Activated B cell treated with CpG ODN at 0.5 μM for 24 hours (primary cell): ENCODE results near the gene NDUFA11. TPM values are rescaled to one million over a fixed set of nuclear protein-coding genes. Genes with fewer than 3 reads are reported as not detected.
A peak's percentile ranks its signal among the peaks of the same experiment; 100 is the strongest.

Source experiments
- ATAC-seq: fragments of 200-7000 bp; cut with Tn5 transposase; one replicate; pipeline ENCODE4 v1.10.0; 2021; ENCODE audit warnings: low read depth, mild to moderate bottlenecking, moderate library complexity
- CTCF ChIA-PET: fragments of 350-600 bp; sonication (Branson Sonifier 250); formaldehyde crosslinking; loops from one replicate; lab custom pipeline; 2021; ENCODE audit warnings: antibody characterized with exemption; lab: Charles Lee
- POLR2A ChIA-PET: fragments of 350-600 bp; sonication (Branson Sonifier 250); formaldehyde crosslinking; loops from one replicate; lab custom pipeline; 2021; ENCODE audit warnings: antibody characterized with exemption; lab: Charles Lee
- DNase-seq: peaks from one replicate; pipeline ENCODE4 v3.0.0; 2022
- H3K27ac Mint-ChIP-seq: one replicate; pipeline ENCODE4 v1.8.0; 2020; ENCODE audit warnings: mixed read lengths
- H3K27me3 Mint-ChIP-seq: one replicate; pipeline ENCODE4 v1.8.0; 2021; ENCODE audit warnings: mixed read lengths
- H3K36me3 Mint-ChIP-seq: one replicate; pipeline ENCODE4 v1.8.0; 2021; ENCODE audit warnings: low read depth, mixed read lengths
- H3K4me1 Mint-ChIP-seq: one replicate; pipeline ENCODE4 v1.8.0; 2021; ENCODE audit warnings: mixed read lengths
- H3K4me3 Mint-ChIP-seq: one replicate; pipeline ENCODE4 v1.8.0; 2020; ENCODE audit warnings: mild to moderate bottlenecking, mixed read lengths
- H3K9me3 Mint-ChIP-seq: one replicate; pipeline ENCODE4 v1.8.0; 2020; ENCODE audit warnings: mixed read lengths
- intact Hi-C: fragments of 100-400 bp; cut with micrococcal nuclease; formaldehyde crosslinking; loops from one replicate; pipeline ENCODE4 v1.15.1; 2024
- total RNA-seq: library from RNA; stranded (reverse); gene quantifications from 2 replicates; pipeline ENCODE4 v1.2.3, GENCODE V29; 2022
- TF ChIP-seq, protein P1 (sequence below): fragments of 200-600 bp; IDR thresholded peaks from one replicate; pipeline ENCODE4 v1.8.0; 2022; ENCODE audit warnings: antibody characterized with exemption, mild to moderate bottlenecking

Gene NDUFA11
- total RNA-seq, 1 donor from 2014 or later, result 193 TPM

DNA sequence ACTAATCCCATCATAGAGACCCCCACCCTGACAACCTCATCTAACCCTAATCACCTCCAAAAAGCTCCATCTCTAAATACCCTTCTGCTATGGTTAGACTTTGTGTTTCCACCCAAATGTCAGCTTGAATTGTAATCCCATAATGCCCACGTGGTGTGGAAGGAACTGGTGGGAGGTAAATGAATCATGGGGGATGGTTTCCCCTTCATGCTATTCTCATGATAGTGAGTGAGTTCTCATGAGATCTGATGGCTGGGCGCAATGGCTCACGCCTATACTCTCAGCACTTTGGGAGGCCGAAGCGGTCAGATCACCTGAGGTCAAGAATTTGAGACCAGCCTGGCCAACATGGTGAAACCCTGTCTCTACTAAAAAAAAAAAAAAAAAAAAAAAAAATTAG is 3.7 kb upstream of the NDUFA11 start:
- Mint-ChIP-seq H3K36me3 (peaks cover 27% of the 10 kb centered on the region), H3K4me1 (peaks cover 25% of the 10 kb centered on the region), H3K9me3 (no peaks in the 10 kb centered on the region), H3K27ac (no peak overlapping the region), H3K4me3 (peak overlapping the region; percentile 2), H3K27me3 (no peaks in the 10 kb centered on the region)
- ATAC-seq (no peak), DNase-seq (no peak)
- TF ChIP-seq, protein P1, sequence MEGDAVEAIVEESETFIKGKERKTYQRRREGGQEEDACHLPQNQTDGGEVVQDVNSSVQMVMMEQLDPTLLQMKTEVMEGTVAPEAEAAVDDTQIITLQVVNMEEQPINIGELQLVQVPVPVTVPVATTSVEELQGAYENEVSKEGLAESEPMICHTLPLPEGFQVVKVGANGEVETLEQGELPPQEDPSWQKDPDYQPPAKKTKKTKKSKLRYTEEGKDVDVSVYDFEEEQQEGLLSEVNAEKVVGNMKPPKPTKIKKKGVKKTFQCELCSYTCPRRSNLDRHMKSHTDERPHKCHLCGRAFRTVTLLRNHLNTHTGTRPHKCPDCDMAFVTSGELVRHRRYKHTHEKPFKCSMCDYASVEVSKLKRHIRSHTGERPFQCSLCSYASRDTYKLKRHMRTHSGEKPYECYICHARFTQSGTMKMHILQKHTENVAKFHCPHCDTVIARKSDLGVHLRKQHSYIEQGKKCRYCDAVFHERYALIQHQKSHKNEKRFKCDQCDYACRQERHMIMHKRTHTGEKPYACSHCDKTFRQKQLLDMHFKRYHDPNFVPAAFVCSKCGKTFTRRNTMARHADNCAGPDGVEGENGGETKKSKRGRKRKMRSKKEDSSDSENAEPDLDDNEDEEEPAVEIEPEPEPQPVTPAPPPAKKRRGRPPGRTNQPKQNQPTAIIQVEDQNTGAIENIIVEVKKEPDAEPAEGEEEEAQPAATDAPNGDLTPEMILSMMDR, result no peak
- intact Hi-C loops, result loop anchor here (10.0 kb wide), 1 partner anchor 1628 kb away; the partner anchor contains the start of gene PNPLA6
- ChIA-PET CTCF (no interaction called here), POLR2A (no interaction called here)

GRCh38 chr19:5905114-5905778 is 1.7 kb upstream of the NDUFA11 start:
- peaks cover 33% of the 10 kb centered on the region for H3K4me1 Mint-ChIP-seq
- POLR2A ChIA-PET, result interaction anchor here (0.5 to 1.4 kb wide), 3 partner anchors 23 to 1753 kb away, joined by 3 to 5 read pairs (median 4); no protein-coding TSS in a partner anchor
- H3K4me3 Mint-ChIP-seq, result peak overlapping the region; percentile 95
- intact Hi-C loops, result loop anchor here (2.0 to 10.0 kb wide), 3 partner anchors 468 to 1630 kb away; partner anchors contain the start of genes ALKBH7, FEM1A and PNPLA6
- H3K36me3 Mint-ChIP-seq, result peaks cover 31% of the 10 kb centered on the region
- no peaks in the 10 kb centered on the region for H3K9me3 Mint-ChIP-seq
- no peaks in the 10 kb centered on the region for H3K27me3 Mint-ChIP-seq
- H3K27ac Mint-ChIP-seq, result peak overlapping the region; percentile 41
- CTCF ChIA-PET, result no interaction called here
- TF ChIP-seq, protein P1, result no peak
- DNase-seq (no peak), ATAC-seq (no peak)

DNA sequence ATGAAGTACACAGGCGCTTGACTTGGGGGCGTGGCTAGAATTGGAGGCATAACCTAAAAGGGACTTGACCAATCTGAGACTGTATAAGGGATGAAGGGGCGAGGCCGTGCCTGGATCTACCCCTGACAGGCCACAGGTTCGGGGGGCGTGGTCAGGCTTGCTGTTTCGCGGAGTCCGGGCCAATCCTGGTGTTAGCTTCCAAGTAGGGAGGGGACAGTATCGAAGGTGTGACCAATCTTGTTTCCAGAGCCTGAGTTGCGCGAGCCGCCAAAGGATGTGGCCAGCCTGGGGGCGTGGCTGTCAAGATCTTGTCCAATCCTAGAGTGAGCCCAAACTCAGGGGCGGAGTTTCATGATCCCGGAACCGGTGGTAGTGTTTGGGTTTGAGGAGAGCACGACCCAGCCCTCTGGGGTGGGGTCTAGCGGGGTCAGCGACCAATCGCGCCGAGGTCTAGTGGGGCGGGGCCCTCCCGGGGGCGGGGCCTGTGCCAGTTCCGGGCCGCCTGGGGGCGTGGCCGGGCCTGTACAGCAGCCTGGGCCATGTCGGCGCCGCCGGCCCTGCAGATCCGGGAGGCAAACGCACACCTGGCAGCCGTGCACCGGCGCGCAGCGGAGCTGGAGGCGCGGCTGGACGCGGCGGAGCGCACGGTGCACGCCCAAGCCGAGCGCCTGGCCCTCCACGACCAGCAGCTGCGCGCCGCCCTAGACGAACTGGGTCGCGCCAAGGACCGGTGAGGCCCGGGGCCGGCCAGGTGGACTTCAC is 943 bp upstream of the NDUFA11 start, which contains the start of gene VMAC:
TSS of gene VMAC (plus strand) at position 521 of the 762 bp plus-strand sequence. CDS start at position 540, 19 bp downstream.
- H3K27me3 Mint-ChIP-seq, result no peaks in the 10 kb centered on the region
- peaks cover 29% of the 10 kb centered on the region for H3K36me3 Mint-ChIP-seq
- peak; percentile 78 for ATAC-seq
- H3K9me3 Mint-ChIP-seq, result no peaks in the 10 kb centered on the region
- CTCF ChIA-PET, result interaction anchor here (1.1 to 1.3 kb wide), 2 partner anchors 63 to 101 kb away, joined by 3 to 6 read pairs; no protein-coding TSS in a partner anchor
- peak; percentile 100 for DNase-seq
- peaks cover 38% of the 10 kb centered on the region for H3K4me1 Mint-ChIP-seq
- intact Hi-C loops, result loop anchor here (1.0 to 10.0 kb wide), 10 partner anchors 74 to 1630 kb away; partner anchors contain the start of genes ALKBH7, CATSPERD, DUS3L and FEM1A
- peak within 1 kb of the TSS; percentile 98 for H3K27ac Mint-ChIP-seq
- TF ChIP-seq, protein P1, result no peak
- H3K4me3 Mint-ChIP-seq, result peak within 1 kb of the TSS; percentile 95
- POLR2A ChIA-PET, result interaction anchor here (0.5 to 2.5 kb wide), 24 partner anchors 11 to 1474 kb away, joined by 3 to 34 read pairs (median 4); partner anchors contain the start of genes CATSPERD, FEM1A, KHSRP and LONP1

GRCh38 chr19:5903056-5903623 is 450 bp downstream of the NDUFA11 start:
- POLR2A ChIA-PET, result interaction anchor here (0.5 to 2.5 kb wide), 16 partner anchors 10 to 1838 kb away, joined by 3 to 34 read pairs (median 4); partner anchors contain the start of genes CATSPERD, FEM1A, KHSRP and LONP1
- intact Hi-C loops, result loop anchor here (1.0 to 10.0 kb wide), 3 partner anchors 75 to 1632 kb away; partner anchors contain the start of genes PNPLA6, SAFB and SAFB2
- Mint-ChIP-seq H3K27me3 (no peaks in the 10 kb centered on the region), H3K4me1 (peaks cover 39% of the 10 kb centered on the region), H3K4me3 (peak overlapping the region; percentile 95), H3K9me3 (no peaks in the 10 kb centered on the region), H3K27ac (peak overlapping the region; percentile 98), H3K36me3 (peaks cover 24% of the 10 kb centered on the region)
- DNase-seq (no peak), ATAC-seq (no peak)
- TF ChIP-seq, protein P1, result no peak
- CTCF ChIA-PET, result interaction anchor here (1.3 kb wide), 1 partner anchor 65 kb away, joined by 6 read pairs; no protein-coding TSS in a partner anchor
